Urinary bladder (tissue), 4 donors: ENCODE measurements around the gene MRPL19. TPM values are rescaled to one million over a fixed set of nuclear protein-coding genes. Genes with fewer than 3 reads are reported as not detected.

Source experiments
- DNase-seq: peaks from one replicate; pipeline ENCODE4 v3.0.0-alpha.2; 2015; ENCODE audit errors: extremely low spot score
- H3K27ac ChIP-seq: one replicate; pipeline ENCODE4 v1.5.1; 2013; ENCODE audit warnings: low read depth, mild to moderate bottlenecking, moderate library complexity
- H3K36me3 ChIP-seq: one replicate; pipeline ENCODE4 v1.6.1; 2013; ENCODE audit warnings: mild to moderate bottlenecking, moderate library complexity; ENCODE audit not compliant: insufficient read depth
- H3K4me1 ChIP-seq: one replicate; pipeline ENCODE4 v1.6.1; 2013; ENCODE audit warnings: mild to moderate bottlenecking, moderate library complexity; ENCODE audit not compliant: insufficient read depth
- H3K4me3 ChIP-seq: one replicate; pipeline ENCODE4 v1.5.1; 2013; ENCODE audit warnings: low read depth, low read length
- whole genome bisulfite sequencing: extraction: QIAGEN DNeasy Blood & Tissue Kit; methylation state at CpG from one replicate; pipeline ENCODE4 v1.1.7; 2013; 5-methylcytosine and 5-hydroxymethylcytosine counted together
- polyA plus RNA-seq: library from polyadenylated mRNA; stranded (reverse); fragments of 200-250 nt; gene quantifications from one replicate; pipeline ENCODE4 v1.2.3, GENCODE V29; 2013
- total RNA-seq: library from RNA; depleted of rRNA; stranded (reverse); fragments of >200 nt; gene quantifications from one replicate; pipeline ENCODE4 v1.2.3, GENCODE V29; 2014
- donor health status: healthy with polysubstance abuse.
- donor health status: healthy.

The MRPL19 gene
- 51.4 TPM for total RNA-seq
- 19.3 TPM for polyA plus RNA-seq

- Histone ChIP-seq H3K27ac (peak within 1 kb of the TSS; percentile 28), H3K36me3 (no peaks in the 10 kb centered on the region), H3K4me1 (no peaks in the 10 kb centered on the region), H3K4me3 (peak within 1 kb of the TSS; percentile 95)
- DNase-seq = peak; percentile 88
- WGBS = under 1% methylated on average over 60 of the region's 60 CpGs
Observed at GRCh38 chr2:75646583-75647425, at the start of gene MRPL19. Gene MRPL19 (plus strand): TSS chr2:75646783. CDS start chr2:75646808, 25 bp downstream.

DNA sequence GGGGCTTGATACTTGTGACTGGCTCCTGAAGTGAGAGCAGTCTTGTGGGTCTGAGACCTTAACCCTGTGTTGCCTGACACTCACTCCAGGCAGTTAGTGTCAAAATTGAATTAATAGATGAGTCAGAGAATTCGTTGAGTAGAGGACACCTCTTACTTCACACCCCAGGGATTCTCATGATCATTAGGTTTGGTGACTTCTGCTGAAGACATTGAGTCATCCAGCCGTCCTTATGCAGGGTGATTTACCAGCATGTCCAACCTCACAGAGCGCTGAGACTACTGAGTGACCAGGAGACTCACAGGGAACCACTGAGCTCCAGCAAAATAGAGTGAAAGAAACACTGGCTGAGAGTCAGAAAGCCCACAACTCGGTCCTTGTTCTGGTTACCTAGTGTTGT is 49.8 kb upstream of the MRPL19 start:
- DNase-seq = no peak
- no peak overlapping the region for H3K4me3 ChIP-seq
- H3K36me3 ChIP-seq = no peaks in the 10 kb centered on the region
- no peaks in the 10 kb centered on the region for H3K4me1 ChIP-seq
- H3K27ac ChIP-seq = no peak overlapping the region
- WGBS = 88% methylated on average over 4 of the region's 4 CpGs

GRCh38 chr2:75597949-75598348 is 48.6 kb upstream of the MRPL19 start:
- no peaks in the 10 kb centered on the region for H3K4me1 ChIP-seq
- 93% methylated on average over 20 of the region's 20 CpGs for WGBS
- no peak overlapping the region for H3K4me3 ChIP-seq
- H3K27ac ChIP-seq = no peak overlapping the region
- DNase-seq = no peak
- H3K36me3 ChIP-seq = no peaks in the 10 kb centered on the region

DNA sequence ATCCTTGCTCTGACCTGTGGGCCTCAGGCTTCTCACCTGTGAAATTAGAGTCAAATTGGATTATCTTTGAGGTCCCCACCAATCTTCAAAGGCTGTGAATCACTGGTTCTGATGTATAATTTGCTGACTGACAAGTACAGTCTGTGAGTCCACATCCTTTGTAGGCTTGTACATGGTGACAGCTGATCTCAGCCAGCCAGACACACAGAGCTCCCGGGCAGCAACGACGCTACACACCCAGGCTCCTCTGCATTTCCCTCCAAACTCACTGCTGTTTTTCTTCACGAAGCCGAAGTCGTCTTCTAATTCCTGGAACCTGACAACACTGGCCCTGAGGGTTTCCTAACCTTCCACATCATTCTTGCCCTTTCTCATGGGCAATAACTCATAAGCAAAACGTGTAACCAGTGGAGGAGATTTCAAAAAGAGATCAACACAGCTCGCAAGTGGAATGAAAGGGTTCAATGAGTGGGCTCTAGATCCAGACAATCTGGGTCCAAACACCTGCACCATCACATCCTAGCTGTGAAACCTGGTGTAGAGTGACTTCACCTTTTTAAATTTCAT is 47.9 kb upstream of the MRPL19 start:
- H3K27ac ChIP-seq = no peak overlapping the region
- WGBS = 88% methylated on average over 8 of the region's 8 CpGs

DNA sequence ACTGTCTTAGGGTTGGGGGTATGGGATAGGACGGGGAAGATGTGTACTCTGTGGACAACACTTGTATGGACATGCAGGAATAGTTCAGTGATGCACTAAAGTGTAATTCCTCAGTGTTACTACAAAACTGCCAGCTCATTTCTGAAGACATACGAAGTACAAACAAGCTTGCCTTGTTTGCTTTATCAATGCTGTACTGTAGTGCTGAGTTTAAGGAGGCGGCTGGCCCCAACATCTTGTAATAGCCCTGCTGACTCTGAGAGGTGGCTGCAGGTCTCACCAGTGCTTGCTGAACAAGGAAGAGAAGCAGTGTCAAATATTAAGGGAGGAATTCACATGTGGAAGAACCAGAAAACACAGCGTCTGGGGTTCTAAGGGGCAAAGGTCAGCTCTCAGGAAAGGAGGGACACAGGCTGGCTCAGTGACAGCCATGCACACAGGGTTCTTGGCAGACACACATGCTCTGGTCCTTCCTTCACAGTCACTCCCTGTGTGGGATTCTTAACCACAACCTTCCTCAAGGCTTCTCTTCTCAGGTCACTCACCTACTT is 46.0 kb upstream of the MRPL19 start:
- no peak overlapping the region for H3K4me3 ChIP-seq
- no peak for DNase-seq
- H3K4me1 ChIP-seq = no peaks in the 10 kb centered on the region
- WGBS = 73% methylated on average over 4 of the region's 4 CpGs
- H3K27ac ChIP-seq = no peak overlapping the region
- H3K36me3 ChIP-seq = no peaks in the 10 kb centered on the region

More for the DNA sequence above, 47.9 kb upstream of the MRPL19 start:
- H3K4me3 ChIP-seq = no peak overlapping the region
- no peaks in the 10 kb centered on the region for H3K36me3 ChIP-seq
- no peak for DNase-seq
- H3K4me1 ChIP-seq = no peaks in the 10 kb centered on the region

GRCh38 chr2:75602724-75603342 is 43.8 kb upstream of the MRPL19 start:
- no peaks in the 10 kb centered on the region for H3K4me1 ChIP-seq
- no peak overlapping the region for H3K4me3 ChIP-seq
- H3K36me3 ChIP-seq = no peaks in the 10 kb centered on the region
- H3K27ac ChIP-seq = no peak overlapping the region
- 44% methylated on average over 6 of the region's 6 CpGs for WGBS
- no peak for DNase-seq

- no peak for DNase-seq
- no peaks in the 10 kb centered on the region for H3K36me3 ChIP-seq
- no peaks in the 10 kb centered on the region for H3K4me1 ChIP-seq
- H3K27ac ChIP-seq = no peak overlapping the region
- 85% methylated on average over 1 of the region's 1 CpG for WGBS
- no peak overlapping the region for H3K4me3 ChIP-seq
Observed at GRCh38 chr2:75603477-75603876, 43.1 kb upstream of the MRPL19 start.

- DNase-seq = no peak
- no peak overlapping the region for H3K27ac ChIP-seq
- H3K4me1 ChIP-seq = no peaks in the 10 kb centered on the region
- 81% methylated on average over 4 of the region's 4 CpGs for WGBS
- no peak overlapping the region for H3K4me3 ChIP-seq
- no peaks in the 10 kb centered on the region for H3K36me3 ChIP-seq
Observed at GRCh38 chr2:75604484-75604883, 42.1 kb upstream of the MRPL19 start.

DNA sequence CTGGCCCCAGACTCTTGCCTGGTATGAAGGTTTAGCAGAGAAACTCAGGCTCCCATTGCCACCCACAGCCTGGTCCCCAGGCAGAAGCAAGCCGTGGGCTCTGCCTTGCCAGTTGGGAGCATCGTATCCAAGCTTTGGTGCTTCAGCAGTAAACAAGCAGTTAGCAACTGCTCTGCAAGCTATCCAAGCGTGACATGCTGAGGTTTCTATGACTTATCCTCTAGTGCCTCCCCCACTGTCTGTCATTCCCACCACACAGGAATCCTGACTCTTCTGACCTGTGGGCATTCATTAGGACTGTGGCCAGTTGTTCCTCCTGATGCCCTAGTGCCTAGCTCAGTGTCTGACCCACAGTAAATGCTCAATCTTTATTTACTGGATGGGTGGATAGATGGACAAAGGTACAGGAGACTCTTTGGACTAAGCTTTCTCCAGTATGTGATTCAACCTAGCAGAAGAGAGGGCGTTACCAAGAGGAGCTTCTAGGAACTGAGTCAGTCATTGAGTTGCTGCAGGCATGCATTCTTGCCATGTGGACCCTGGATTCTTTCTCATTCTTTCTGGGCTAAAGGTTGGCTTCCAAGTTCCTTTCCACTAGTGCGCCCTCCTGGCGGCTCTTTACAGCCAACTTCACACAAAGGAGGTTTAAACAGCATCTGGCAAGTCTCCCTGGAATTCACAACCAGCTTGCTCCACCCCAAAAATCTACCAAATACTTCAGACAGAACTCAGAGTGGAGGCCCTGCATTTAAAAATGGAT is 40.6 kb upstream of the MRPL19 start:
- Histone ChIP-seq H3K4me1 (no peaks in the 10 kb centered on the region), H3K27ac (no peak overlapping the region), H3K4me3 (no peak overlapping the region), H3K36me3 (no peaks in the 10 kb centered on the region)
- 64% methylated on average over 6 of the region's 6 CpGs for WGBS
- no peak for DNase-seq

DNA sequence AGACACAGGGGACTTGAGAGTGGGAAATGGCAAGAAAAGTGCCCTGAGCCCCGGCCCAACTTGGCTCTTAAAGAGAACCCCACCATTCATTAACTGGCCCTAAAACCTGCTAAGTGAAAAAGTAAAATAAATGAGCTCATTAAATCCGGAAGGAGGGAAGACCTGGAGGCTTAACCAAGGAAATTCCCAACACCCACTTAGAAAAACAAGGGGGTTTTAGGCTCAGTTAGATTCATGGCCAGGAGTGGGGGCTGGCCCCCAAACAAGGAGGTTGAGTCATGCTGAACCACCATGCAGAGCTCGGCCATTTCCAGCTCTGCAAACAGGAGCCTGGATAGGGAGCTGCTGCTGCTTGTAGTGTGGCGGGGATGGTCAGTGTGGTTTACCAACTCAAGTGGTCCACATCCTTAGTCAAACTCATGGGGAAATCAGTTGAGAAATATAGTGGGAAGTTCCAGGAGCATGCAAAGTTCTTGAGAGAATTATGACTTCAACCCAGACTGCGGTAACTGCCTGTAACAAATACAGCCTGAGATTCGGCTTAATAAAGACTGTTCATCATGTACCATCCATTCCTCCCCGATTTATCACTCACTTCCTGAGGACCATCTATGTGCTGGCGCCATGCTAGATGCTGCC is 39.7 kb upstream of the MRPL19 start:
- no peak overlapping the region for H3K4me3 ChIP-seq
- H3K4me1 ChIP-seq = no peaks in the 10 kb centered on the region
- H3K36me3 ChIP-seq = no peaks in the 10 kb centered on the region
- no peak overlapping the region for H3K27ac ChIP-seq
- 86% methylated on average over 8 of the region's 8 CpGs for WGBS
- no peak for DNase-seq

- Histone ChIP-seq H3K4me1 (no peaks in the 10 kb centered on the region), H3K4me3 (no peak overlapping the region), H3K27ac (no peak overlapping the region), H3K36me3 (no peaks in the 10 kb centered on the region)
- WGBS = 96% methylated on average over 3 of the region's 3 CpGs
- no peak for DNase-seq
Observed at GRCh38 chr2:75607400-75607798, 39.2 kb upstream of the MRPL19 start.

GRCh38 chr2:75607988-75608683 is 38.4 kb upstream of the MRPL19 start:
- Histone ChIP-seq H3K4me3 (no peak overlapping the region), H3K36me3 (no peaks in the 10 kb centered on the region), H3K4me1 (no peaks in the 10 kb centered on the region), H3K27ac (no peak overlapping the region)
- no peak for DNase-seq
- WGBS = 63% methylated on average over 7 of the region's 7 CpGs
